NCI-H446 treated with DMSO at 0.1 percent for 48 hours (cell line): ENCODE results near the gene SIL1.
"Not testable (repeated sequence)": the region's sequence is repeated elsewhere in the genome, so short reads cannot be mapped to it uniquely, and the experiment has no call there.

ENCODE experiments used
- DNase-seq: peaks from one replicate; lab custom pipeline; 2025; lab: John Stamatoyannopoulos, UW

SIL1 gene

DNA sequence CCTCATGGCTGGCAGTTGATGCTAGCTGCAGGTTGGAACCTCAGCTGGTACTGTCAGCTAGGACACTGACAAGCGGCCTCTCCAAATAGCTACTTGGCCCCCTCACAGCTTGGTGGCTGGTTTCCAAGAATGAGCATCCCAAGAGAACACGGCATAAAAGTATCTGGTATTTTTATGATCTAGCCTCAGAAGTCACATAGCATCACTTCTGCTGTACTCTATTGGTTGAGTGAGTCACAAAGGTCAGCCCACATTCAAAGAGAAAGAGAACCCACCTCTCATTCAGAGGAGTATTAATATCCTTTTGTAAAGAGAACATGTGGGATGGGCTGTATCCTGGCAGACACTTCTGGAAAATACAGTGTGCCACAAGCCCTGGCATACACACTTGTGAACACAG lies 6.0 kb upstream of the SIL1 start:
- peak; percentile 24 for DNase-seq

DNA sequence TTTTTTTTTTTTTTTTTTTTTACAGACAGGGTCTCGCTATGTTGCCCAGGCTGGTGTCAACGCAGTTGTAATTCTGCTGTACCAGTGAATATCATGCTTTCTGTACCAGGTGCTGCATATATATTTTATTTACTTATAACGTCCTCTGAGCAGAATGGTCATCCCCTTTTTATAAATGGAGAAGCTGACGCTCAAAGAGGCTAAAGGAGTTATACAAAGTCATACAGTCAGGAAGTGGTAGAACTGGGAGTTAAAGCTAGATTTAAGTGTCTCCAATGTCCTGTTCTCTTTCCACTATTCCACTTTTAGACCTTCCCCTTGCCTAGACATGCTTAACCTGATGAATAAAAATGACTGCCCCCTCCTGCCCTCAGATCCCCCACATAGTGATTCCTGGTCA lies 1.2 kb upstream of the SIL1 start:
- no peak for DNase-seq

DNA sequence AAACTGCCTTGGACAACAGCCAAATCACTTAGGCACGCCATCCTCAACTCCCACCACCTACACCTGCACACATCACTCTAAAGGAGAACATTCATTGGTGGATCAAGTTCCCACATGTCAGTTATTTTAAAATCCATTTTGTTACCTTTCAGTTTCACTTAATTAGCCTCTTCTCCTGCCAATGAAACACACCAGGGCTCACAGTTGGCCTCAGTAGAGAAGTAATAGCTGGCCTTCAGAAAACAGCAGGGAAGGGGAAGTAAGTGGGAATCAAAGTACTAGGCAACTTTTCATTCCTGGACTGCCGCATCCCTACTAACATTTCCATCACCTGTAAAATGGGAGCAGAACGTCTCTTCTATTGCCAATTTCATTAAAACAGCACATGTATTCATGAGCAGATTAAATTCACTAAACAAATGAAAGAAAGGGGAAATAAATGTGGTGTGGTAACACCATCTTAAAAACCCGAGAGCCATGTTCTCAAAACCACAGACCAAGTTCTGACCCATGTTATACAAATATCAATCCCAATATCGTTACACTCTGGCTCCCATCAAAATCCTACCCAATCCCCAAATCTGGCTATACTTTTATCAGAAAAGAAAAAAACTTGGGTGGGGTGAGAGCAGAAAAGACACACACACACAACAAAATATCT lies 1.7 kb downstream of the SIL1 start:
- DNase-seq: no peak

DNA sequence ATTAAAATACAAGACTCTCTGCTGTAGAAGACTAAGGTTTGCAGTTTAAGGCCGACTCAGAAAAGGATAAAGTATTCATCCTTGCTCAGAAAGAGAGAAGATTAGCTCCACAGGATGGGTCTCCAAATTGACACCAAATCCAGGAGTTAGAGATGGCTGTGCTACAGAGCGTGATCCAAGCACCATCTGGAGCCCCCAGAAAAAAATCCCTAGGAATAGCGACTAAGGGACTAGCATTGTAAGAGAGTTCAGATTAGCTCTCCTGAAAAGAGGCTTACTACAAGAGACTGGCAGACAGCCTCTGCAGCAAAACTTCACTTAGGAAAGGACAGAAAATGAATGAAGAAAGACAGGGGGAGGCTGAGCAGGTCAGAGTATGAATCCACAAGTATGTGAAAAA lies 3.7 kb downstream of the SIL1 start:
- no peak for DNase-seq

DNA sequence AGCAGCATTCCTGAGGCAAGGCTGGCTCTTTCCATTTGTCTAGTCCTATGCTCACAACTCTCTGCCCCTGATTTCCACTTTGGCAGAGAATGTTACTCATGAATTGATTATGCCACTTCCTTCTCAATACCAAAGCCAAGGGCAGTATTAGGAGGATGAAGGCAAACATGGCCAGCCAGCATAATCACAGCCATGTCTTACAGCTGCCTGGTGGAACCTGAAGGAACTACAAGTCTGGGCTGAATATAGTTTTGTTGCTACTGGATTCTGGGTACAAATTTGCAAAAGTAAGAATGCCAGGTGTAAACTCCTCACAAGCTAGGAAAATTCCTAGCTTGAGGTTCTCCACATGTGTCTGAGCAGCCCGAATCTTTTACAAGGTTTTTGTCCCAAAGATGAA lies 4.2 kb downstream of the SIL1 start:
- no peak for DNase-seq

DNA sequence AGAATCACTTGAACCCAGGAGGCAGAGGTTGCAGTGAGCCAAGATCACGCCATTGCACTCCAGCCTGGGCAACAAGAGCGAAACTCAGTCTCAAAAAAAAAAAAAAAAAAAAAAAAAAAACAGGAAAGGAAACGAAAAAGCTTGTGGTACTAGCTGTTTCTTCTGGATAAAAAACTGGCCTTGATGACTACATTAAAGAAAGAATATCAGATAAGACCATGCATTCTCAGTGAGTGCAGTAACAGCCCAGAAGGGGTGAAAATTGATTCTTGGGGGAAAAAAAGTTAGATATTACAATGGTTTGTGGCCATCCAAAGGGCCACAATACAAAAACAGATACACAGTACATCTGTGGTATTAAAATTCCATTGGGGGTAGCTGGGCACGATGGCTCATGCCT lies 5.3 kb downstream of the SIL1 start:
- not testable (repeated sequence) for DNase-seq

DNA sequence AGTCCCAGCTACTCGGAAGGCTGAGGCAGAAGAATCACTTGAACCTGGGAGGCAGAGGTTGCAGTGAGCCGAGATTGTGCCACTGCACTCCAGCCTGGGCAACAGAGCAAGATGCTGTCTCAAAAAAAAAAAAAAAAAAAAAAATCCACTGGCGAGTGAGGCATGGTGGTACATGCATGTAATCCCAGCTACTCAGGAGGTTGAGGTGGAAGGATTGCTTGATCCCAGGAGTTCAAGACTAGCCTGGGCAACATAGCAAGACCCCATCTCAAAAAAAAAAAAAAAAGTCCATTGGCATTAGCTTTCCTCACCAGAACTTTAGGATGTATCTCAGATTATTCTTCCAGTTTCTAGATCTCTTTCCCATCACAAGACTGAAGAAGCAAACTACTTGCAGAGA lies 6.2 kb downstream of the SIL1 start:
- not testable (repeated sequence) for DNase-seq

DNA sequence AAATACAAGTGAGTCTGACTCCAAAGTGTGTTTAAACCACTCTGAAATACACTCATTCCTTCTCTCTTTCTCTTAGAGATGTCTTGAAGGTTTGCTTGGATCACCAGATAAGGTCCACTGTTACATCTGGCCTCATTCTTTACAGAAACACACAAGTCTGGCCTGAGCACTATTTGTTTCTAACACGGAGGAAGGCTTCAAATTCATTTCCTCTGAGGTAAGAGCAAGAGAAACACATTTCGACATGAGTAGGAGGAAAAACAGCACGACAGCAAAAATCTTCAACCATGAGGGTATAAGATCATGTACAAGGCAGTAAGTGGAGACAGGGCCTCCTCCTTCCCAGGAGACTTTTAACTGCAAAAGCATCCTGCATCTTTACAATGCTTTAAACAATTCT lies 8.0 kb downstream of the SIL1 start:
- DNase-seq: no peak

DNA sequence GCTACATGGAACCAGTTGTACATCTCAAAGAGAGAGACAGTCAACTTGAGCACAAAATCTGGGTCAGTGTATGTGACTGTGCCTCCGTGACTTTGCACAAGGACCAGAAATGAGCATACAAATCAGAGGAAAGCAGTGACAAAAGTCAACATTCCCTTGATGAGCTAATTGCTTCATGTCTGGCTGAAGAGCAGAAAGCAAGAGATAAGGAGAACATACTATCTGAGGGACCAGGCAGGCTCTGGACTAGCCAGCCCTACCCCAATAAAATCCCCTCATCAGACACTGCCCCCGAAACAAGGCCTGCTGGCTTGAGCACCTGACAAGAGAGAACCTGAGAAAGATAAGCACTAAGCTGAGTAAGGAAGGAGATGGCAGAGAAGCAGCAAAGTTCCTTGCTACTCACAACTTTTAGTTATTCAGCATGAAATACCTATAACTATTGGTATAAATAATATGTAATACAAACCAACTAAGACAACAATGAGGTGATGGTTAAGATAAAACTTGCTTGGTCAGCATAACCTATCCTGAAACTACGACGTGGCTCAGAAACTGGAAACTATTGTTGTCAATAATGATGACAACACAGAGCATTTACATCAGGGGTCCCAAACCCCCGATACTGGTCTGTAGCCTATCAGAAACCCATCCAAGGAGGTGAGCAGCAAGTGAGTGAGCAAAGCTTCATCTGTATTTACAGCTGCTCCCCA lies 9.5 kb downstream of the SIL1 start:
- no peak for DNase-seq

DNA sequence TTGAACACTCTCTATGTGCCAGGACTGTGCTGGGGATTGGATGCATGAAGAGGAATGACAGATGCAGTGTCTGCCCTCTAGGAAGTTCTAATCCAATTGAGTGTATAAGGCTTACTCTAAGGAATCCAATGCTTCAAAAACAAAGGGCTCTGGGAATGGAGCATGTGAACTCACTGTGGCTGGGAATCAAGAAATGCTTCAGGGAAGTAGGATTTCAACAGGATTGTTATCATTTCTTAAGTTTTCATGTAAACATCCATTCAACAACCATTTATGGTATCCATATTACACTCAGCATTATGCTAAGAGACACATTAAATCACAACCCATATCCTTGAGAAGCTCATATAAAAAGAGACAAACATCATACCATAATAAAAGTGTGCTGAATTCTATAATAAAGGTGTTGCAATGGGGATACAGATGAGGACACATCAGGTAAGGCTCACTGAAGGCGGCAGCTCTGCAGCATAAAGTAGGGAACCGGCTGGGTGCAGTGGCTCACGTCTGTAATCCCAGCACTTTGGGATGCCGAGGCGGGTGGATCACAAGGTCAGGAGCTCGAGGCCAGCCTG lies 11.3 kb downstream of the SIL1 start:
- DNase-seq: no peak

DNA sequence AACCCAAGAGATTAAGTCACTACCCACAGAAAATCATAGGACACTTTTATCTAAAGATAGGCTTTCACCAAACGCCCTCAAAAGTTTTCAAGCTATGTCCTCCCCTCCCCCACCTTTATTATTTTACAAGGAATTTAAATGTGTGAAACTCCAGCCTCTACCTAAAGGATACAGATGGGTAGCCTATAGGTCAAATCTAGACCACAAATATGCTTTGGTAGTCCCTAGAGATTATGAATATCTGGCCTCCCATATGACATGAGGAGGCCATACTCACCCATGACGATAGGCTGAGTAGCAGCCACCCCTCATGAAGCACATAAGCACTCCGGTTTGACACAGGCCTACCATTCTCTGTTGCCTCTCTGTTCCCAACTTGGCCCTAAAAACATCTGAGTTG lies 11.9 kb downstream of the SIL1 start:
- DNase-seq: no peak

DNA sequence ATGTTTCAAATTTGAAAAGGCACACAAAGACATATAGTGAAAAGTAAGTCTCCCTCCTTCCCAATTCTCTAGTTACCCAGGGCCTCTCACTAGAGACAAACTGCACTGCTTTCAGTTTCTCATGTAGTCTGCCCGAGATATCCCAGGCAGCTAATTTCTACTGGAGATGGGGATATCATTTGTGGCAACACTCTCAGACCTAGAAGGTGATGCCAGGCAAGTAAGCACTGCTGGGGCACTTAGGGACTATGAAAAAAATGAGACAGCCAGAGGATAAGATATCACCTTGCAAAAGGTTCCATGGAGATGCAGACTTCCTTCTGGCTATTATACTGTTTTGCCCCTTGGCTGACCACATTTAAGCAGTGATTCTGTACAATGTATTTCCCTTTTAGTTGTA lies 12.6 kb downstream of the SIL1 start:
- no peak for DNase-seq

DNA sequence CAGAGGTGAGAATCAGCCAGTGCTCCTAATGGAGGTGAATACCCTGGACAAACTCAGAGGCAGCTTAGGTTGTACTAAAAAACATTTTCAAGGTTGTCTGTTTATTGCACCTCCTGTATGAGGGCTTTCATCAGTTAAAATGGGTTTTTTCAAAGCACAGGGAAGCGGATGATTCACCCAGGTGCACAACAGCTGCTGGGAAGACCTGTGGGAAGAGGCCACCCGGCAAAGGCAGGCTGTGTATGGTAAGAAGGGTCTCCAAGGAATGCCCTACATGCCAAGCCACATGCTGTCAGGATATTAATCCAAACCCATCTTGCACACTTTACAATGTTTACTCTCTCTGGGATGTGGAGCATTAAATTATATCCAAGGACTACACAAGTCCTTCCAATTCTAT lies 14.7 kb downstream of the SIL1 start:
- DNase-seq: no peak

DNA sequence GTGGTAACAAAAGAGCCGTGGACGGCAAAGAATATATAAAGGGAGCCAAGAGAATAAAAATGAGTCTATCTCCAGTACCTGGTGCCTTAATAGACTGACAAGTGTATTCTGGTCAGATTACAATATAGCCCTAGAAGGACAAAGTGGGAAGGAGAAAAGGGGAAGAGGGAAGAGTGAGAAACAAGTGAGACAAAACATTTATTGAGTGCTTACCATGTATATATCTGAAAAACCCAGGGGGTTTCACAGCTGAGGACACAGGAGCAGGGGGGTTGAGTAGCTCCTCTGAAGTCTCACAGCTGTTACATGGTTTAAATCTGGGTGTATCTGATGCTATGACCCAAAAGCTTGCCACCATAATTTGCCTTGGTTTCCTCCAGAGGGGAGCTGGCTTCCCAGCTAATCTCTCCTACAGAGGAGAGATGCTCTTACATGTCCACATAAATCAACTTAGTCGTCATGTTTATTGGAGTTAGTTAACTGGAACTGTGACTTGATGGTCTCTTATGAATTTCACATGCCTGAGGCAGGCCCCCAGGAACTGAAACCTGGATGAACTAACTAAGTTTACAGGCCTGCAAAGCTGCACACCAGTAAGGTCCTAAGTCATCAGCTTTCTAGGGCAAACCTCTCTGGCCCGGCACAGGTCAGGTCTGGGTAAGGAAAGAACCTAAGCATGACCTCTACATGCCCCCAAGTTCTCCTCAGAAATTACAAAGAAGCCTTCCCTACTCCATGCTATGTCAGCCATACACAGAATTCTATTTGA lies 15.5 kb downstream of the SIL1 start:
- DNase-seq: no peak

DNA sequence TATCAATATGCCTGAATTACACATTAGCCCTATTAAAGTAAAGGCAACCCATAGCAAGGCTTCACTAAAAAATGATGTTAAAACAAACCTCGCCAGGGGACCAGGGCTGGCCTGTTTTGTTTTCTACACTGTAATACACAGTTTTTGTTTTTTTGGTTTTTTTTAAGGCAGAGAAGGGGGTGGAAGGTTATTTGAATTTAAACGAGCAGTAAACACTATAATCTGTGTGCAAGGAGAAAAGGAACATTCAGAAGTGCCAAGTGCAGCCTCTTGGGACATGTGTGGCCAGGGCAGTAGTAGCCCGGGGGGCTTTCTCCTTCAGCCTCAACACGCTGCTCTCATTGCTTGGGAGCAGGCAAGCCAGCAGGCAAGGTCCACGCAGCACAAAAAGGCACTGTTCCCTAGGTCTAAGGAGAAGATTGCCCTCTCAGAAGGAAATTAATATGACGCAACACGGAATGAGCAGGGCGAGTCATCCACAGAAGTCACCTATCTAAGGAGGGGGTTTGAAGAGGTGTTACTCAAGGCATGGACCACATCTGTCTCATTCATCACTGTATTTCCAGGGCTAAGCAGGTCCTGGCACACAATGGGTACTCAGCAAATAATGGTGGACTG lies 16.2 kb downstream of the SIL1 start:
- no peak for DNase-seq

DNA sequence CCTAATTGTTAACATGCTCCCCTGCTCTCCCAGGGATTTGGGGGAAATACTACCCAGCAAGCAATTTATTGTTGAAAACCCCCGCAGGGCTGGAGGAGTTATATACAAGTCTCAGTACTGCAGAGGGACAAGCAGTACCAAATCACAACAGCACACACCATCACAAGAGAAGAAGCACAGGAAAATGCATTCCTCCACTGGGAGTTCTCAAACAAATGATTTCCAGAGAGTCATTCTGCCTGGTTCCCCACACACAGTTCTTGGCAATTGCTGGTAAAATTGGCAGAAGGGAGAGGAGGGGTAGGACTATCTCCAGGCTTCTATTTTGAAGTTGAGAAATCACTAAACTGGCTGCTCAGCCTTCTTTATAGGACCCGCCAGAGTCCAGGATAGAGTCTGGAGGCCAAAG lies 16.8 kb downstream of the SIL1 start:
- peak; percentile 19 for DNase-seq

DNA sequence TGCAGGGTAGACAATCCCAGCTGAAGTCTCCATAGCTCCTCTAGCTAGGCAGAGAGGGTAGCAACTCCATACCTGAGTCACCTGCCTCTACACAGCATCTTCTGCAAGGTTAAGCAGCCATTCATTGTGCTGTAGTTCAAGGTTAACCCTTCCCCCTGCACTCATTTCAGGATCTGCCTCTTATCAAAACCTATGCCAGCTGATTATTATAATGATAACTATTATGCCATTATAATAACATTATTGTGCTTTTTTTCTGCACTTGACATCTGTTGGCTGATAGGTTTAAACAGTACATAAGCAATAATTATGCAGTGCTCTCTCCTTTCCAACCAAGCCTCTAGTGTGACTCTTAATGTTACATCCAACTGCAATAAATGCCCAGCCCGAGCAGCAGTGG lies 17.3 kb downstream of the SIL1 start:
- DNase-seq: no peak

DNA sequence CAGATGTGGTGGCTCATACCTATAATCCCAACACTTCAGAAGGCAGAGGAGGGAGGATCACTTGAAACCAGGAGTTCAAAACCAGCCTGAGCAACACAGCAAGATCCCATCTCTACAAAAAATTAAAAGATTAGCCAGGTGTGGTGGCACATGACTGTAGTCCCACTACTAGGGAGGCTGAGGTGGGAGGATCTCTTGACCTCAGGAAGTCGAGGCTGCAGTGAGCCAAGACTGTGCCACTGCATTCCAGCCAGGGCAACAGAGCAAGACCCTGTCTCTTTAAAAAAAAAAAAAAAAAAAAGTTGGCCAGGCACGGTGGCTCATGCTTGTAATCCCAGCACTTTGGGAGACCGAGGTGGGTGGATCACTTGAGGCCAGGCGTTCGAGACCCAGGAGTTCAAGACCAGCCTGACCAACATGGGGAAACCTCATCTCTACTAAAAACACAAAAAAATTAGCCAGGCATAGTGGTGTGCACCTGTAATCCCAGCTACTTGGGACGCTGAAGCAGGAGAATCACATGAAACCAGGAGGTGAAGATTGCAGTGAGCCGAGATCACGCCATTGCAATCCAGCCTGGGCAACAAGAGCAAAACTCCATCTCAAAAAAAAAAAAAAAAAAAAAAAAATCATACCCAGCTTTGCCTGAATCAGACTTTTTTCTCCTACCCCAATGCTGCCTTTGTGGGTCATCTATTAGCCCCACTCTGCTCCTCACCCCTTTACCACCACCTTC lies 18.2 kb downstream of the SIL1 start:
- not testable (repeated sequence) for DNase-seq

DNA sequence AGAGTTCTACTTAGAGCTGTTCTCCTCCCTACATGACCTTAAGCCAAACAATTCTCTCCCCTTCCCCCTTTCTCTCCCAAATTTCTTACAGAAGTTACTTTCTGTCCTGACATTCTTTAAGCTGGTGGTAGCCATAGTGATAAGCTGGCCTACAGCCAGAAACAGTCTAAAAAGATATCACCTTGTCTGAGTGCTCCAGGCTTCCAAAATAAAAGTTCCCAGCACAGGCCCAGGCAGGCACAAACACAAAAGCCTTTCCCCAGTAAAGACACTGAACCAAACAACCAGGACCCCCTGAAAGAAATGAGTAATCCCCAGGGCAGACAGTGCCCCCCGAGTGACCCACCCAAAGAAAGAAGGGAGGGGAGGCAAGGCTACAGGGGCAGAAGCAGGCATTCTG lies 19.2 kb downstream of the SIL1 start:
- DNase-seq: no peak

DNA sequence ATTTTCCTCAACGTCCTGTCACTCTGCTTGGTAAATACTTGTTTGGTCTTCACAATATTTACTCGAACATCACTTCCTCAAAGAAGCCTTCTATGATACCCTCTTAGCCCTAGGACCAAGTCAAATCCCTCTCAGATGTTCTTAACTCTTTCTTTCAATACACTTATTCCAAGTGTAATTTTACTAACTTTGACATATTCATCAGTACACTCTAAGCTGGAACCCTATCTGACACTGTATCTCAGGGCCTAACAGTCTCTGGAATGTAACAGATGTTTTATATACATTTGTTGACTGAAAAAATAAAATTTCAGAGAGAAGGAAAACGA lies 19.6 kb downstream of the SIL1 start:
- DNase-seq: no peak

DNA sequence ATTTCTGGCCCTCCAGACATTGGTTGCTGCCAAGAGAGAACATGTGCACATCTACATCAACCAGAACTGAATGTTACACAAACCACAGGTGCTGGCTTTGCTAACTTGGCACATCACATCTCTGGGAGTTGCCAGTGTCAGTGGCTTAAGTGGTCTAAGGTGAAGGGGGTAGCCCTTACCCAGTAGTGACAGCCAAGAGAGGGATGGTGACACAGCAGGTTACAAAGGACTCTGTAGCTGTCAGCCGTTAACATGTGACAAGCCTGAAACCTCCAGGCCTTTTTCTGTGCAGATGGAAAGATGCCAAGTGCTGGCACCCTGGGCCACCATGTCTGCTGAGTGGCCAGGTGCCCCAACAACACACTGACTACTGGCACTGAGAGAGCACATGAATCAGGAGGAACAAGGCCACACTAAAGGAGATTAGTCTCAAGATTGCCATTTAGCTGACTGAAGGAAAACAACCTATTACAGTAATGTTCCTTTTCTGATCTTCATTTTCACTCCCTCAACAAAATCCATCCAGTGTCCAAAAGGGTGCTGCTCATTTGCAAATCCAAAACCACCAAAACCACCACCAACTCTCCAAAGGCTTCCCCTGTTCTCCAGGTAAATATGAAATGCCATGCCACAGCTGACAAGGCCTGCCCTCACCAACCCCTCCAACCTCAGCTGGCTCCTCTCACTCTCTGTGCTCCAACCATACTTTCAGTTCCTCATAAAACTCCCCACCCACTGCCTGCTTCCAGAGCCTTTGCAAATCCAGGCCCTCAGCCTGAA lies 20.2 kb downstream of the SIL1 start:
- peak; percentile 30 for DNase-seq
